ENCODE data around the gene BLNK. TPM values are rescaled to one million over a fixed set of nuclear protein-coding genes. Genes with fewer than 3 reads are reported as not detected.
A peak's percentile ranks its signal among the peaks of the same experiment; 100 is the strongest.

The BLNK gene
- total and polyA plus RNA-seq, 2 donors (not counting 1 experiment from before 2014, with no cell fraction given): 0.33 TPM; not detected in 1

DNA sequence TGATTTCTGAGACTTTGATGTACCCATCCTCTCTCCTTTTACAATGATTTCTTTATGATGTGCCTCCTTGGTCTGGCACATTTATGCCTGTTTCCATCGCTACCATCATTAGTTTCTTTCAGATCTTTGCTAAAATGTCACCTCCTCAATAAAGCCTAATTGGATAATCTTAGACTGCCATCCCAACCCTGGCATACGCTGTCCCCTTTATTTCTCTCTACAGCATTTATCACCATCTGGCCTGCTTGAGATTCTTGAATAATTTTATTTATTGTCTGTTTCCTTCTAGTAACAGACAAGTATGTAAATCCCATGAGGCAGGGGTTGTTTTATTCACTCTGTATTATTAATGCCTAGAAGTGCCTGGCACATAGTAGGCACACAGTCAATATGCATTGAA is 26.1 kb upstream of the BLNK start:
- Histone ChIP-seq H3K79me2 (ENCODE audit: control insufficient read depth, insufficient read depth, low read length) (no peaks in the 10 kb centered on the region), H4K20me1 (ENCODE audit: control insufficient read depth, extremely low read depth, insufficient read depth, low read length) (no peaks in the 10 kb centered on the region), H3K27ac (ENCODE audit: insufficient read depth, low read length) (no peak overlapping the region), H3K4me2 (ENCODE audit: extremely low read depth, insufficient read depth, low read length) (no peak overlapping the region), H3K36me3 (ENCODE audit: control insufficient read depth, insufficient read depth, low read length) (no peaks in the 10 kb centered on the region), H2AFZ (ENCODE audit: low read length) (no peak overlapping the region), H3K4me3 (replicated peaks in 1 of 4; ENCODE audit: control extremely low read depth in 1 of 4, insufficient read depth in 1 of 4, low read depth in 3 of 4, low read length in 4 of 4) (no peak overlapping the region), H3K9ac (ENCODE audit: insufficient read depth, low read length) (no peak overlapping the region), H3K27me3 (ENCODE audit: control insufficient read depth, insufficient read depth, low read length) (no peaks in the 10 kb centered on the region), H3K4me1 (ENCODE audit: control insufficient read depth, extremely low read depth, insufficient read depth, low read length) (no peaks in the 10 kb centered on the region), H3K9me3 (ENCODE audit: control insufficient read depth, insufficient read depth, low read depth, low read length) (no peaks in the 10 kb centered on the region)
- no peak for DNase-seq (ENCODE audit: low read depth in 2 of 2)
- TF ChIP-seq, protein P1, sequence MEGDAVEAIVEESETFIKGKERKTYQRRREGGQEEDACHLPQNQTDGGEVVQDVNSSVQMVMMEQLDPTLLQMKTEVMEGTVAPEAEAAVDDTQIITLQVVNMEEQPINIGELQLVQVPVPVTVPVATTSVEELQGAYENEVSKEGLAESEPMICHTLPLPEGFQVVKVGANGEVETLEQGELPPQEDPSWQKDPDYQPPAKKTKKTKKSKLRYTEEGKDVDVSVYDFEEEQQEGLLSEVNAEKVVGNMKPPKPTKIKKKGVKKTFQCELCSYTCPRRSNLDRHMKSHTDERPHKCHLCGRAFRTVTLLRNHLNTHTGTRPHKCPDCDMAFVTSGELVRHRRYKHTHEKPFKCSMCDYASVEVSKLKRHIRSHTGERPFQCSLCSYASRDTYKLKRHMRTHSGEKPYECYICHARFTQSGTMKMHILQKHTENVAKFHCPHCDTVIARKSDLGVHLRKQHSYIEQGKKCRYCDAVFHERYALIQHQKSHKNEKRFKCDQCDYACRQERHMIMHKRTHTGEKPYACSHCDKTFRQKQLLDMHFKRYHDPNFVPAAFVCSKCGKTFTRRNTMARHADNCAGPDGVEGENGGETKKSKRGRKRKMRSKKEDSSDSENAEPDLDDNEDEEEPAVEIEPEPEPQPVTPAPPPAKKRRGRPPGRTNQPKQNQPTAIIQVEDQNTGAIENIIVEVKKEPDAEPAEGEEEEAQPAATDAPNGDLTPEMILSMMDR (conservative IDR thresholded peaks at IDR 0.05 in 1 of 2, IDR thresholded peaks at IDR 0.05 in 1 of 2; ENCODE audit: low read depth in 1 of 2, low read length in 2 of 2): no peak
- TF ChIP-seq EZH2 (IDR thresholded peaks at IDR 0.05; ENCODE audit: low read length, missing control alignments): no peak

DNA sequence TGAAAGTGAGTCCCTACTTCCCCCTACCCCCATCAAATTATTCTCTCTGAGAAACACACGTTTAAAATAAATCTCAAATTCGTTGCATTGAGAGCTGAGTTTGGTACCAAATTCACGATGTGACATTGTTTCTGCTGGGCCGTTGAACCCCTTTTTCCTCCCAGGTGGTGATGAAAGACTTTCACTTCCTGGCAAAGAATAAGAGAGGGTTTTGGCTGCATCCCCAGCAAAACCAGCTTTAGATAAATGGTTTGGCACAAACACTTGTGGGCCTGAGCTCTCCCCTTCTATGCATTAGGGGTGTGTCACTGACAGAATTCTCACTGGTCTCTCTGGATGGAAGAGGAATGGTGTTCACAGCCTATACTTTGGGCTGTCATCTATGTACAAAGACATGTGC is 24.1 kb upstream of the BLNK start:
- TF ChIP-seq EZH2 (IDR thresholded peaks at IDR 0.05; ENCODE audit: low read length, missing control alignments): no peak
- TF ChIP-seq, protein P1 (conservative IDR thresholded peaks at IDR 0.05 in 1 of 2, IDR thresholded peaks at IDR 0.05 in 1 of 2; ENCODE audit: low read depth in 1 of 2, low read length in 2 of 2): no peak
- Histone ChIP-seq H3K79me2 (ENCODE audit: control insufficient read depth, insufficient read depth, low read length) (no peaks in the 10 kb centered on the region), H4K20me1 (ENCODE audit: control insufficient read depth, extremely low read depth, insufficient read depth, low read length) (no peaks in the 10 kb centered on the region), H3K9ac (ENCODE audit: insufficient read depth, low read length) (no peak overlapping the region), H3K4me2 (ENCODE audit: extremely low read depth, insufficient read depth, low read length) (no peak overlapping the region), H2AFZ (ENCODE audit: low read length) (no peak overlapping the region), H3K27ac (ENCODE audit: insufficient read depth, low read length) (no peak overlapping the region), H3K4me1 (ENCODE audit: control insufficient read depth, extremely low read depth, insufficient read depth, low read length) (no peaks in the 10 kb centered on the region), H3K9me3 (ENCODE audit: control insufficient read depth, insufficient read depth, low read depth, low read length) (no peaks in the 10 kb centered on the region), H3K27me3 (ENCODE audit: control insufficient read depth, insufficient read depth, low read length) (no peaks in the 10 kb centered on the region), H3K4me3 (replicated peaks in 1 of 4; ENCODE audit: control extremely low read depth in 1 of 4, insufficient read depth in 1 of 4, low read depth in 3 of 4, low read length in 4 of 4) (no peak overlapping the region), H3K36me3 (ENCODE audit: control insufficient read depth, insufficient read depth, low read length) (no peaks in the 10 kb centered on the region)
- DNase-seq (ENCODE audit: low read depth in 2 of 2): no peak

DNA sequence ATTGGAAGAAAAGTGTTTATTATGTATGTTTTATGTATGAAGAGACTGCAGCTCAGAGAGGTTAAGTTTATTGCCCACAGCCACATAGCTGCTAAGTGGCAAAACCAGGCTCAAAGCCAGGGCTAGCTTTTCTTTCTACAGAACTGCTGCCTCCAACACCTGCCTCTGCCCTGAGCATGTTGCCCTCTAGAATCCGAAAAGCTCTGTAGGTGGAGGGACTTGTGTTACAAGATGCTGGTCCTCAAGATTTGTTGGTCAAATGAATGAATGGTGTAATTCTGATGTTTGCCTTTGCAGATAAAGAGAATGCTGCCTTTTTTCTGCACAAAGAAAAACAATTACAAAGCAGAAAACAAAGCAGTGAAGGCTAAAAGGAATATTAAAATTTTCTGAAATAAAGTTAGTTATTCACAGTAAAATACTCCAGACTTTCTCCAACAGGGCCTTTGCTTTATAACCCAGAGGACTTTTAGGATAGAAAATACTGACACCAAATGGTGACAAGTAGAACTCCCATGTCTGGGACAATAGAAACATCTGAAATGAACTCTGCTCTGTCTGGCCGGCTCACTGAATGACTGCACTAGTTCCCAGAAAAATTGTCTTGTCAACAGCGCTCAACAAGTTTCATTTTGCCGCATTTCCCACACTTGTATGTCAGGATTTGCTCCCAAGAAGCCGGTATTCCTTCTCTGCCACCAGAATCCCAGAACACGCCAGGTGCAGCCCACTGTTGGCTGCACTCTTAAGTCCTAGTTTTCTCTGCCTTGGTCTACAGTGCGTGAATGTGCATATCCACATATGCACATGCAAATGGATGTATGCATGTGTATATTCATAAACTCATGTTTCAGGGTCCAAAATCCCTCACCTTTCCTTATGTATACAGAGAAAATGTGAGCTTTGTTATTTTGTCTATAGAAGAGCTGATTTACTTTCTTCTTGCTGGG is 21.9 kb upstream of the BLNK start:
- Histone ChIP-seq H3K4me3 (replicated peaks in 1 of 4; ENCODE audit: control extremely low read depth in 1 of 4, insufficient read depth in 1 of 4, low read depth in 3 of 4, low read length in 4 of 4) (no peak overlapping the region), H3K4me1 (ENCODE audit: control insufficient read depth, extremely low read depth, insufficient read depth, low read length) (no peaks in the 10 kb centered on the region), H3K4me2 (ENCODE audit: extremely low read depth, insufficient read depth, low read length) (no peak overlapping the region), H2AFZ (ENCODE audit: low read length) (no peak overlapping the region), H4K20me1 (ENCODE audit: control insufficient read depth, extremely low read depth, insufficient read depth, low read length) (no peaks in the 10 kb centered on the region), H3K36me3 (ENCODE audit: control insufficient read depth, insufficient read depth, low read length) (no peaks in the 10 kb centered on the region), H3K9ac (ENCODE audit: insufficient read depth, low read length) (no peak overlapping the region), H3K79me2 (ENCODE audit: control insufficient read depth, insufficient read depth, low read length) (no peaks in the 10 kb centered on the region), H3K27ac (ENCODE audit: insufficient read depth, low read length) (no peak overlapping the region), H3K9me3 (ENCODE audit: control insufficient read depth, insufficient read depth, low read depth, low read length) (no peaks in the 10 kb centered on the region), H3K27me3 (ENCODE audit: control insufficient read depth, insufficient read depth, low read length) (no peaks in the 10 kb centered on the region)
- TF ChIP-seq EZH2 (IDR thresholded peaks at IDR 0.05; ENCODE audit: low read length, missing control alignments): no peak
- TF ChIP-seq, protein P1 (conservative IDR thresholded peaks at IDR 0.05 in 1 of 2, IDR thresholded peaks at IDR 0.05 in 1 of 2; ENCODE audit: low read depth in 1 of 2, low read length in 2 of 2): peak; percentile 48 to 56
- DNase-seq (ENCODE audit: low read depth in 2 of 2): peak; percentile 27 to 59

All from fibroblast of lung (primary cell).